RWPE2 (cell line): ENCODE results near the gene BMAL1.

Experiments used
- ATAC-seq: fragments of 200-7000 bp; cut with Tn5 transposase; 3 replicates; pipeline ENCODE4 v1.9.1; 2021; ENCODE audit warnings: low read depth
- DNase-seq: peaks from one replicate; pipeline ENCODE4 v3.0.0-alpha.2; 2020; ENCODE audit warnings: low spot score
- H3K27ac ChIP-seq: fragments of 450-650 bp; 2 replicates; pipeline ENCODE4 v1.5.1; 2017; ENCODE audit warnings: mild to moderate bottlenecking; ENCODE audit not compliant: poor library complexity, severe bottlenecking
- H3K27me3 ChIP-seq: fragments of 250-450 bp; sonication (Bioruptor Pico); 2 replicates; pipeline ENCODE4 v1.5.1; 2021; ENCODE audit warnings: mild to moderate bottlenecking, moderate library complexity; ENCODE audit not compliant: insufficient read depth, poor library complexity, severe bottlenecking
- H3K36me3 ChIP-seq: fragments of 250-450 bp; sonication (Bioruptor Pico); 2 replicates; pipeline ENCODE4 v1.5.1; 2020; ENCODE audit warnings: low read depth, mild to moderate bottlenecking, moderate library complexity
- H3K4me1 ChIP-seq: fragments of 250-450 bp; sonication (Bioruptor Pico); 2 replicates; pipeline ENCODE4 v1.5.1; 2021; ENCODE audit warnings: mild to moderate bottlenecking, moderate library complexity; ENCODE audit not compliant: insufficient read depth, poor library complexity, severe bottlenecking
- H3K4me3 ChIP-seq: fragments of 250-450 bp; sonication (Bioruptor Pico); 2 replicates; pipeline ENCODE4 v1.5.1; 2021; ENCODE audit warnings: mild to moderate bottlenecking, moderate library complexity; ENCODE audit not compliant: severe bottlenecking
- H3K9me3 ChIP-seq: fragments of 250-450 bp; sonication (Bioruptor Pico); 2 replicates; pipeline ENCODE4 v1.5.1; 2021; ENCODE audit warnings: mild to moderate bottlenecking, moderate library complexity; ENCODE audit not compliant: severe bottlenecking
- CTCF ChIP-seq: fragments of 450-650 bp; IDR thresholded peaks from one replicate; pipeline ENCODE4 v1.5.1; 2017; ENCODE audit warnings: mild to moderate bottlenecking, moderate library complexity; ENCODE audit not compliant: poor library complexity, severe bottlenecking

The BMAL1 gene

GRCh38 chr11:13338427-13339069, 61.0 kb downstream of the BMAL1 start:
- H3K36me3 ChIP-seq: no peaks in the 10 kb centered on the region
- H3K27me3 ChIP-seq: no peaks in the 10 kb centered on the region
- peak overlapping the region; percentile 89 for H3K27ac ChIP-seq
- no peak for TF ChIP-seq CTCF
- peaks cover 54% of the 10 kb centered on the region for H3K4me1 ChIP-seq
- ATAC-seq (peak; percentile 48), DNase-seq (no peak)
- peak overlapping the region; percentile 14 for H3K4me3 ChIP-seq
- no peaks in the 10 kb centered on the region for H3K9me3 ChIP-seq

GRCh38 chr11:13339195-13340153, 61.9 kb downstream of the BMAL1 start:
- no peak for TF ChIP-seq CTCF
- Histone ChIP-seq H3K27ac (peak overlapping the region; percentile 89), H3K4me3 (no peak overlapping the region), H3K27me3 (no peaks in the 10 kb centered on the region), H3K36me3 (no peaks in the 10 kb centered on the region), H3K9me3 (no peaks in the 10 kb centered on the region), H3K4me1 (peaks cover 45% of the 10 kb centered on the region)
- DNase-seq: no peak
- peak; percentile 86 for ATAC-seq

- Histone ChIP-seq H3K4me1 (peaks cover 29% of the 10 kb centered on the region), H3K27ac (no peak overlapping the region), H3K9me3 (no peaks in the 10 kb centered on the region), H3K27me3 (no peaks in the 10 kb centered on the region), H3K36me3 (no peaks in the 10 kb centered on the region), H3K4me3 (no peak overlapping the region)
- ATAC-seq: no peak
- no peak for TF ChIP-seq CTCF
- DNase-seq: no peak
These were observed 63.4 kb downstream of the BMAL1 start for GRCh38 chr11:13341026-13341425.

- Histone ChIP-seq H3K4me1 (peaks cover 15% of the 10 kb centered on the region), H3K4me3 (no peak overlapping the region), H3K36me3 (no peaks in the 10 kb centered on the region), H3K27me3 (no peaks in the 10 kb centered on the region), H3K9me3 (no peaks in the 10 kb centered on the region), H3K27ac (no peak overlapping the region)
- no peak for TF ChIP-seq CTCF
- no peak for DNase-seq
- no peak for ATAC-seq
These were observed 65.5 kb downstream of the BMAL1 start for GRCh38 chr11:13343067-13343466.
